Endothelial cell (in vitro differentiated cells): ENCODE data around the gene TRIM41. TPM values are rescaled to one million over a fixed set of nuclear protein-coding genes. Genes with fewer than 3 reads are reported as not detected.

ENCODE experiments used
- DNase-seq: peaks from one replicate; pipeline ENCODE4 v3.0.0; 2021; ENCODE audit warnings: low spot score
- H3K27ac Mint-ChIP-seq: one replicate; pipeline ENCODE4 v1.8.0; 2021; ENCODE audit warnings: mixed read lengths, inconsistent platforms; ENCODE audit not compliant: unreplicated experiment
- H3K27me3 Mint-ChIP-seq: one replicate; pipeline ENCODE4 v1.8.0; 2021; ENCODE audit warnings: mild to moderate bottlenecking, moderate library complexity, mixed read lengths, inconsistent platforms; ENCODE audit not compliant: unreplicated experiment
- H3K36me3 Mint-ChIP-seq: one replicate; pipeline ENCODE4 v1.8.0; 2021; ENCODE audit warnings: mild to moderate bottlenecking, low read depth, mixed read lengths, inconsistent platforms; ENCODE audit not compliant: unreplicated experiment
- H3K4me1 Mint-ChIP-seq: one replicate; pipeline ENCODE4 v1.8.0; 2021; ENCODE audit warnings: mild to moderate bottlenecking, mixed read lengths, inconsistent platforms; ENCODE audit not compliant: unreplicated experiment
- H3K4me3 Mint-ChIP-seq: one replicate; pipeline ENCODE4 v1.8.0; 2021; ENCODE audit warnings: mild to moderate bottlenecking, mixed read lengths, inconsistent platforms; ENCODE audit not compliant: unreplicated experiment
- H3K9me3 Mint-ChIP-seq: one replicate; pipeline ENCODE4 v1.8.0; 2021; ENCODE audit warnings: mixed read lengths, inconsistent platforms; ENCODE audit not compliant: unreplicated experiment
- total RNA-seq: library from RNA; stranded (reverse); fragmentation: NEBNext Ultra II Directional; extraction: Animal tissue kit (Norgen Biotek cat#: 25700); gene quantifications from one replicate; pipeline ENCODE4 v1.2.1, GENCODE V29; 2021; ENCODE audit not compliant: unreplicated experiment
- TF ChIP-seq, protein P1 (sequence below): fragments of 200-600 bp; sonication (generic); IDR thresholded peaks from one replicate; pipeline ENCODE4 v1.5.0; 2021; ENCODE audit warnings: antibody characterized with exemption; ENCODE audit not compliant: unreplicated experiment

TRIM41 gene
- total RNA-seq, 1 donor from 2014 or later: 21.8 TPM

DNA sequence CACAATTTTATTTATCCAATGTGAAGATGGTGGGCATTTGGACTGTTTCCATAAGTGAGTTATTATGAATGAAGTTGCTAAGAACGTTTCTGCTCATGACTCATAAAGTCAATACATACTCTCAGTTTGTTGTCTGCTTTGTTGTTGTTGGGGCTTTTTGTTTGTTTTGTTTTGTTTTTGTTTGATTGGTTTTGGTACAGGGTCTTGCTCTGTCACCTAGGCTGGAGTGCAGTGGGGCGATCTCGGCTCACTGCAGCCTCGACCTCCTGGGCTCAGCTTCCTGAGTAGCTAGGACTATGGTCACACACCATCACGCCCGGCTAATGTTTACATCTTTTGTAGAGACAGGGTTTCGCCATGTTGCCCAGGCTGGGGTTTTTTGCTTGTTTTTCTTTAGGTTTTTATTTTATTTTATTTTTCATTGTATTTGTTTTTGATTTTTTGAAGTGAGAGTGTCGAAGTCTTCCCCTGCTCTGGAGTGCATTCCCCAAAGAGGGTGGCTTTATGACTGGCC, 36.0 kb upstream of the TRIM41 start:
- H3K27me3 Mint-ChIP-seq: peaks cover 44% of the 10 kb centered on the region
- H3K4me3 Mint-ChIP-seq: peak overlapping the region; percentile 94
- H3K4me1 Mint-ChIP-seq: peaks cover 15% of the 10 kb centered on the region
- H3K9me3 Mint-ChIP-seq: peaks cover 5% of the 10 kb centered on the region
- no peak for DNase-seq
- TF ChIP-seq, protein P1, sequence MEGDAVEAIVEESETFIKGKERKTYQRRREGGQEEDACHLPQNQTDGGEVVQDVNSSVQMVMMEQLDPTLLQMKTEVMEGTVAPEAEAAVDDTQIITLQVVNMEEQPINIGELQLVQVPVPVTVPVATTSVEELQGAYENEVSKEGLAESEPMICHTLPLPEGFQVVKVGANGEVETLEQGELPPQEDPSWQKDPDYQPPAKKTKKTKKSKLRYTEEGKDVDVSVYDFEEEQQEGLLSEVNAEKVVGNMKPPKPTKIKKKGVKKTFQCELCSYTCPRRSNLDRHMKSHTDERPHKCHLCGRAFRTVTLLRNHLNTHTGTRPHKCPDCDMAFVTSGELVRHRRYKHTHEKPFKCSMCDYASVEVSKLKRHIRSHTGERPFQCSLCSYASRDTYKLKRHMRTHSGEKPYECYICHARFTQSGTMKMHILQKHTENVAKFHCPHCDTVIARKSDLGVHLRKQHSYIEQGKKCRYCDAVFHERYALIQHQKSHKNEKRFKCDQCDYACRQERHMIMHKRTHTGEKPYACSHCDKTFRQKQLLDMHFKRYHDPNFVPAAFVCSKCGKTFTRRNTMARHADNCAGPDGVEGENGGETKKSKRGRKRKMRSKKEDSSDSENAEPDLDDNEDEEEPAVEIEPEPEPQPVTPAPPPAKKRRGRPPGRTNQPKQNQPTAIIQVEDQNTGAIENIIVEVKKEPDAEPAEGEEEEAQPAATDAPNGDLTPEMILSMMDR: no peak
- H3K36me3 Mint-ChIP-seq: peaks cover 10% of the 10 kb centered on the region
- H3K27ac Mint-ChIP-seq: no peak overlapping the region

- TF ChIP-seq, protein P1: no peak
- H3K9me3 Mint-ChIP-seq: peaks cover 5% of the 10 kb centered on the region
- H3K27me3 Mint-ChIP-seq: peaks cover 50% of the 10 kb centered on the region
- H3K36me3 Mint-ChIP-seq: peaks cover 10% of the 10 kb centered on the region
- H3K4me3 Mint-ChIP-seq: peak overlapping the region; percentile 94
- peak overlapping the region; percentile 91 for H3K27ac Mint-ChIP-seq
- peaks cover 18% of the 10 kb centered on the region for H3K4me1 Mint-ChIP-seq
- DNase-seq: peak; percentile 77
These were observed 35.4 kb upstream of the TRIM41 start for GRCh38 chr5:181187500-181188213.

DNA sequence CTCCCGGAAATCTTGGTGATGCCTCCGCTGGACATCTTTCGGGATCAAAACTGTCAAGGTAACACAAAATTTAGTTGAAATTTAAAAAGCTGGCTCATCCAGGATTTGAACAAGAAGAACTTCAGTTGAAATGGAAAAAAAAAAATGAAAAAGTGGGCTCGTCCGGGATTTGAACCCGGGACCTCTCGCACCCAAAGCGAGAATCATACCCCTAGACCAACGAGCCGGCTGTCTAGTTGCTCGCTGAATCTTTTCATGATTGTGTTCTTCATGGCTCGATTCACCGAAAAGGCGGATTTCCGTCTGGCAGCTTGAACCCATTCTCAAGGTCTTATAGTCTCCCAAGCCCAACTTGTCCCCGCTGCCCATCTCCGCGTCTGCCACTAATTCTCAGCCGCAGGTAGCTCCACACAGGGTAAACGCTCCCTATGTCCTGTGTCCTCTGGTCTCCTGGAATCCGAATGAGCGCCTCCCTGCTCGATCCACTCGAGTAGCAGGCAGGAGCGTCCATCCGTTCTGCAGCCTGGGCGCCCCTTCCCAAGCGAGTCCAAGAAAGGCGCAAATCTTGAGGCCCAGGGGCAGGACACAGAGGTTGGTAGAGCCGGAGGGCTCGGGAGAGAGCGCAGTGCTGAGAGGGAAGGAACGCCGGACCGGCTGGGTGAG, 34.2 kb upstream of the TRIM41 start:
- DNase-seq: peak; percentile 77
- peaks cover 10% of the 10 kb centered on the region for H3K36me3 Mint-ChIP-seq
- H3K27ac Mint-ChIP-seq: peak overlapping the region; percentile 91
- H3K27me3 Mint-ChIP-seq: peaks cover 58% of the 10 kb centered on the region
- peak overlapping the region; percentile 94 for H3K4me3 Mint-ChIP-seq
- peaks cover 5% of the 10 kb centered on the region for H3K9me3 Mint-ChIP-seq
- H3K4me1 Mint-ChIP-seq: peaks cover 21% of the 10 kb centered on the region
- TF ChIP-seq, protein P1: no peak

- Mint-ChIP-seq H3K36me3 (peaks cover 10% of the 10 kb centered on the region), H3K4me3 (peak overlapping the region; percentile 94), H3K27ac (no peak overlapping the region), H3K27me3 (peaks cover 56% of the 10 kb centered on the region), H3K9me3 (peaks cover 5% of the 10 kb centered on the region), H3K4me1 (peaks cover 21% of the 10 kb centered on the region)
- TF ChIP-seq, protein P1: no peak
- DNase-seq: no peak
These were observed 33.6 kb upstream of the TRIM41 start for GRCh38 chr5:181189363-181189961.
